NOMO-1 (cell line): Measurements from ENCODE around the gene ANKUB1.

Source experiments
- DNase-seq, 2 experiments: peaks; one replicate each; lab custom pipeline; 2025; ENCODE audit not compliant: unreplicated experiment in 2 of 2; lab: John Stamatoyannopoulos, UW

The ANKUB1 gene

GRCh38 chr3:149809699-149810098 lies 17.3 kb upstream of the ANKUB1 start:
- DNase-seq, result no peak

- peak; percentile 26 to 53 for DNase-seq
Observed at GRCh38 chr3:149808209-149808829, 16.0 kb upstream of the ANKUB1 start.

- DNase-seq, result no peak
Observed at GRCh38 chr3:149806171-149806778, 13.9 kb upstream of the ANKUB1 start.

GRCh38 chr3:149801639-149802038 lies 9.3 kb upstream of the ANKUB1 start:
- no peak for DNase-seq

GRCh38 chr3:149801195-149801594 lies 8.8 kb upstream of the ANKUB1 start:
- no peak for DNase-seq

- DNase-seq, result no peak
Observed at GRCh38 chr3:149800693-149801092, 8.3 kb upstream of the ANKUB1 start.

GRCh38 chr3:149796026-149796425 lies 3.7 kb upstream of the ANKUB1 start:
- peak; percentile 58 to 68 for DNase-seq

- no peak for DNase-seq
Observed at GRCh38 chr3:149790698-149791097, 1.7 kb downstream of the ANKUB1 start.

GRCh38 chr3:149790268-149790667 lies 2.1 kb downstream of the ANKUB1 start:
- no peak for DNase-seq

GRCh38 chr3:149784064-149784704 lies 8.2 kb downstream of the ANKUB1 start:
- no peak for DNase-seq

- peak; percentile 42 to 92 for DNase-seq
Observed at GRCh38 chr3:149783576-149783975, 8.8 kb downstream of the ANKUB1 start.

GRCh38 chr3:149781741-149782140 lies 10.6 kb downstream of the ANKUB1 start:
- no peak for DNase-seq

- peak; percentile 84 to 90 for DNase-seq
Observed at GRCh38 chr3:149781211-149781610, 11.1 kb downstream of the ANKUB1 start.

- DNase-seq, result no peak
Observed at GRCh38 chr3:149777414-149778214, 14.7 kb downstream of the ANKUB1 start.

GRCh38 chr3:149776170-149776569 lies 16.2 kb downstream of the ANKUB1 start:
- DNase-seq, result no peak

- DNase-seq, result no peak
Observed at GRCh38 chr3:149772861-149773260, 19.5 kb downstream of the ANKUB1 start.

GRCh38 chr3:149771652-149772271 lies 20.6 kb downstream of the ANKUB1 start:
- DNase-seq, result peak in 1 of 2 experiments; percentile 27

GRCh38 chr3:149770246-149770645 lies 22.1 kb downstream of the ANKUB1 start:
- DNase-seq, result no peak

- no peak for DNase-seq
Observed at GRCh38 chr3:149768704-149769103, 23.6 kb downstream of the ANKUB1 start.

GRCh38 chr3:149767720-149768119 lies 24.6 kb downstream of the ANKUB1 start:
- no peak for DNase-seq

GRCh38 chr3:149765762-149766334 lies 26.5 kb downstream of the ANKUB1 start:
- peak; percentile 19 to 70 for DNase-seq
